ENCODE measurements around the gene STX8.

Gene STX8

GRCh38 chr17:9370467-9370866 is 205.2 kb downstream of the STX8 start:
- TF ChIP-seq, protein P1, sequence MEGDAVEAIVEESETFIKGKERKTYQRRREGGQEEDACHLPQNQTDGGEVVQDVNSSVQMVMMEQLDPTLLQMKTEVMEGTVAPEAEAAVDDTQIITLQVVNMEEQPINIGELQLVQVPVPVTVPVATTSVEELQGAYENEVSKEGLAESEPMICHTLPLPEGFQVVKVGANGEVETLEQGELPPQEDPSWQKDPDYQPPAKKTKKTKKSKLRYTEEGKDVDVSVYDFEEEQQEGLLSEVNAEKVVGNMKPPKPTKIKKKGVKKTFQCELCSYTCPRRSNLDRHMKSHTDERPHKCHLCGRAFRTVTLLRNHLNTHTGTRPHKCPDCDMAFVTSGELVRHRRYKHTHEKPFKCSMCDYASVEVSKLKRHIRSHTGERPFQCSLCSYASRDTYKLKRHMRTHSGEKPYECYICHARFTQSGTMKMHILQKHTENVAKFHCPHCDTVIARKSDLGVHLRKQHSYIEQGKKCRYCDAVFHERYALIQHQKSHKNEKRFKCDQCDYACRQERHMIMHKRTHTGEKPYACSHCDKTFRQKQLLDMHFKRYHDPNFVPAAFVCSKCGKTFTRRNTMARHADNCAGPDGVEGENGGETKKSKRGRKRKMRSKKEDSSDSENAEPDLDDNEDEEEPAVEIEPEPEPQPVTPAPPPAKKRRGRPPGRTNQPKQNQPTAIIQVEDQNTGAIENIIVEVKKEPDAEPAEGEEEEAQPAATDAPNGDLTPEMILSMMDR (conservative IDR thresholded peaks at IDR 0.05; ENCODE audit: low read depth): no peak
- H3K27ac ChIP-seq: no peak overlapping the region
- DNase-seq (ENCODE audit: low spot score): no peak
- POLR2A ChIA-PET (ENCODE audit: low non-redundant PET): no interaction called here
- CTCF ChIA-PET: interaction anchor here (0.6 kb wide), 1 partner anchor 41 kb away, joined by 3 read pairs; no protein-coding TSS in a partner anchor

DNA sequence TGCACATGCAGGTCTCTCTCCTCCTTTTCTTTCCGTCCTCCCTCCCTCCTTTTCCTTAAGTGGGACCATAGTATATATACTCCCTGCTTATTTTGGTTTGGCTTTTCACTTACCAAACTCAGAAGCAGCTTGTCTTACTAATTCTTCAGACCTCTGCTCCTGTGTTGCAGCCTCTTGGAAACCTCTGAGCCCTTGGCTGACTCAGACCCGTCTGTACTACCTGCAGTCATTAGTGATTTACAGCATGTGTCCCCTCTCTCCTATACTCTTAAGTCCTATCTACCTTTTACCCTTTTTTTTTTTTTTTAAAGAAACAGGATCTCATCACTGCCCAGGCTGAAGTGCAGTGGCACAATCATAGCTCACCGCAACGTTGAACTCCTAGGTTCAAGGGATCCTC is 207.0 kb downstream of the STX8 start:
- no peak for DNase-seq (ENCODE audit: low spot score)
- ChIA-PET POLR2A (ENCODE audit: low non-redundant PET) (no interaction called here), CTCF (no interaction called here)
- H3K27ac ChIP-seq: no peak overlapping the region
- TF ChIP-seq, protein P1 (conservative IDR thresholded peaks at IDR 0.05; ENCODE audit: low read depth): no peak

- no peak for DNase-seq (ENCODE audit: low spot score)
- CTCF ChIA-PET: no interaction called here
- POLR2A ChIA-PET (ENCODE audit: low non-redundant PET): no interaction called here
- TF ChIP-seq, protein P1 (conservative IDR thresholded peaks at IDR 0.05; ENCODE audit: low read depth): no peak
- no peak overlapping the region for H3K27ac ChIP-seq
Observed at GRCh38 chr17:9367156-9367555, 208.5 kb downstream of the STX8 start.

GRCh38 chr17:9364837-9365430 is 210.7 kb downstream of the STX8 start:
- ChIA-PET CTCF (interaction anchor here (0.7 kb wide), 1 partner anchor 51 kb away, joined by 3 read pairs; no protein-coding TSS in a partner anchor), POLR2A (ENCODE audit: low non-redundant PET) (no interaction called here)
- TF ChIP-seq, protein P1 (conservative IDR thresholded peaks at IDR 0.05; ENCODE audit: low read depth): no peak
- H3K27ac ChIP-seq: no peak overlapping the region
- DNase-seq (ENCODE audit: low spot score): no peak

- POLR2A ChIA-PET (ENCODE audit: low non-redundant PET): no interaction called here
- DNase-seq (ENCODE audit: low spot score): peak; percentile 49
- CTCF ChIA-PET: interaction anchor here (0.7 kb wide), 1 partner anchor 50 kb away, joined by 3 read pairs; no protein-coding TSS in a partner anchor
- no peak overlapping the region for H3K27ac ChIP-seq
- TF ChIP-seq, protein P1 (conservative IDR thresholded peaks at IDR 0.05; ENCODE audit: low read depth): no peak
Observed at GRCh38 chr17:9363440-9364350, 211.9 kb downstream of the STX8 start.

DNA sequence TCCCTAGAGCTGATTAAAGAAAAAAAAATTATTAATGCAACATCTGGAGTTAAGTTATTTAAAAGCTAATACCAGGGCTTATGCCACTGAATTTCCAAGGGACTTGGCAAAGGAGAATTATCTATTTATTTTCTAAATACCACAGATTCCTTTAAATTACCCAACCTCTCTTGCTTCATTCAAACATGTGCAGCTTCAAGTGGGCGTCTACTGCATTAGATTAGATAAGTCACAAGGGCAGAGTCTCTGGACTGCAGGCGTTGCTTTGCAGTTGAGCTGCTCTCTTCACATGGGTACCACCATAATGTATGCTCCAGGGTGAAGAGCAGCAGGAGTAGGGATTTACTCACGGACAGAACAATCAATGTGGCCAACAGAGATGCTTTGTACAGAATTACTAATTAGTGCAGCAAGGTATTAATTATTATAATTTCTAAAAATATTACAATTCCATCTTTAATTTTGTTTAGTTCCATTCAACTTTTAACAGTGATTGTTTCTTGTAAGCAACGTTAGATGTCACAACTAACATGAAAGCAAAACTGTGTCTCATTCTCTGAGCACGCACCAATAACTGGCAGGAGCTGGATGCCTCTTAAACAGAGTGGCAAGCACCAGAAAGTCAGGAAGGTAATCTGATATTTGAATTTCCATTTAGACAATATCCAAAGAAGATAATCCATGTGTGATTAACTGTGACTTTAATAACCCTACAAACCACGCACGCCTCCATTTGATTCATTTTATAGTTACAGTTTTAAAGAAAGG is 214.2 kb downstream of the STX8 start:
- CTCF ChIA-PET: interaction anchor here (0.7 kb wide), 1 partner anchor 468 kb away, joined by 3 read pairs; no protein-coding TSS in a partner anchor
- peak; percentile 19 for DNase-seq (ENCODE audit: low spot score)
- POLR2A ChIA-PET (ENCODE audit: low non-redundant PET): interaction anchor here (0.7 kb wide), 1 partner anchor 85 kb away, joined by 3 read pairs; no protein-coding TSS in a partner anchor

More for the DNA sequence above, 214.2 kb downstream of the STX8 start:
- TF ChIP-seq, protein P1 (conservative IDR thresholded peaks at IDR 0.05; ENCODE audit: low read depth): no peak
- no peak overlapping the region for H3K27ac ChIP-seq
